GM21737 (cell line): ENCODE measurements around the gene PNPLA5.

ENCODE experiments used
- ATAC-seq: cut with Tn5 transposase; IDR thresholded peaks from one replicate; pipeline ENCODE4 v1.9.1; 2021; ENCODE audit warnings: mild to moderate bottlenecking, moderate library complexity; ENCODE audit not compliant: unreplicated experiment

Gene PNPLA5

GRCh38 chr22:43839781-43840180, 52.0 kb downstream of the PNPLA5 start:
- no peak for ATAC-seq

DNA sequence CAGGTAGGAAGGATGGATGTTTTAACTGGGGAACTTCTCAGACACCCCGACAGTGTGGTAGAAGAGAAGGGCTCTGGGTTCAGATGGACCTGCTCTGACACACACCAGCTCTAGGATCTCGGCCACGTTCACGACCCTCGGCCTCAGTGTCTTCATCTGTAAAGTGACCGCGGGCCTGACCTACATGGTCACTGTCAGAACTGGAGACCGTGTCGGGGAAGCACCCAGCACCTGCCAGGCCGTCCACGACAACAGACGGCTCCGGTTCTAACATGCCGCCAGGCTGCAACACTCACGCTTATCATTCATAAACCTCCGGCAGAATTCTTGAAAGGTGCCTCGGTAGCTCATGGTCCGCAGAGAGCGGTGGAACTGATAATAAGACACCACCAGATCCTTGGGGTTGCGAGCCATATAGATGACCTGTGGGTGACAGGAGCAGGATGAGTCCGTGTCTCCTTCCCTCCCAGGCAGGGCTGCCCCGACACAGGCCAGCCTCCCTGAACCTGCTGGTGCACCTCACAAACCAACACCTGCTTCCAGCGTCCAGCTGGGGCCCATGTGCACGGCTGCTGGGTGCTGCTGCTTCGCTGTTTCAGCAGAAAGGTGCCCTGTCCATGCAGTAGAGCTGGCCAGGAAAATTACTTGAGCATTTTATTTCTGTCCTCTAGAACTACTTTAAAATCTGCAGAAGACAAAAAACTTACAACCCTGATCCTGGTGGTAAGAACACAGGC, 53.1 kb downstream of the PNPLA5 start:
- ATAC-seq: no peak

DNA sequence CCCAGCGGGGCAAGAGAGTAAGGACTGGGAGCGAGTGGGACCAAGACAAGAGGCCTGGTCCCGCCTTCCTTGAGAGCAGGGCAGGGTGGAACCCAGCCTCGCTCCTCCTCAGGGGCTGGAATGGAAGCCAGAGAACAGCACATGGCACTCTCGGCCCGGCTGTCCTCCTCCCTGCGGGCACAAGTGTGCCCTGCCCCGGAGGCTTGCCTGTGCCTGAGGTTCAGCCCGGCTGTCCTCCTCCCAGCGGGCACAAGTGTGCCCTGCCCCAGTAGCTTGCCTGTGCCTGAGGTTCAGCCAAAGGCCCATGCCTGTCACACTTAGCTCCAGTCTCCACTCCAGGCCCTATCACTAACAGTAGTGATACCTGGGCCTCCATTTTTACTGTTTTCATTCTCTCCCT, 53.7 kb downstream of the PNPLA5 start:
- no peak for ATAC-seq

DNA sequence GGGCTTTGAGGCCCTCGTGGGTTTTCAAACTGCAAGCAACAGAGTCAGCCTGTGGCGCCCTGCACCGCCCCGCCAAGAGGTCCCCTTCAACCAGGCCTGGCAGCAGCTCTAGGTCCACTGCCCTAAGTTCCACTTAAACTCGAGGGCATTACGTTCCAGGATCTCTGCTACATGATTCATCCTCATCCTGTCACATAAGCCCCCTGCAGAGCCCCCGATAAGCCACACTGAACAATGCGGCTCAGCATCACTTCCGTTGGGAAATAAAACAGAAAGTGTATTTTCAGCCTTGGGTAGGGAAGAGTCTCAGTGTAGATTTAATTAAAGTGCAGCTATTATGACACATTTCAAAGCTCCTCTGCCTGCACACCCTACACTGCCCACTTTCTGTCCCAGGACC, 54.1 kb downstream of the PNPLA5 start:
- no peak for ATAC-seq

- no peak for ATAC-seq
Measured at GRCh38 chr22:43835736-43836135, 56.1 kb downstream of the PNPLA5 start.

GRCh38 chr22:43835166-43835565, 56.6 kb downstream of the PNPLA5 start:
- ATAC-seq: no peak

DNA sequence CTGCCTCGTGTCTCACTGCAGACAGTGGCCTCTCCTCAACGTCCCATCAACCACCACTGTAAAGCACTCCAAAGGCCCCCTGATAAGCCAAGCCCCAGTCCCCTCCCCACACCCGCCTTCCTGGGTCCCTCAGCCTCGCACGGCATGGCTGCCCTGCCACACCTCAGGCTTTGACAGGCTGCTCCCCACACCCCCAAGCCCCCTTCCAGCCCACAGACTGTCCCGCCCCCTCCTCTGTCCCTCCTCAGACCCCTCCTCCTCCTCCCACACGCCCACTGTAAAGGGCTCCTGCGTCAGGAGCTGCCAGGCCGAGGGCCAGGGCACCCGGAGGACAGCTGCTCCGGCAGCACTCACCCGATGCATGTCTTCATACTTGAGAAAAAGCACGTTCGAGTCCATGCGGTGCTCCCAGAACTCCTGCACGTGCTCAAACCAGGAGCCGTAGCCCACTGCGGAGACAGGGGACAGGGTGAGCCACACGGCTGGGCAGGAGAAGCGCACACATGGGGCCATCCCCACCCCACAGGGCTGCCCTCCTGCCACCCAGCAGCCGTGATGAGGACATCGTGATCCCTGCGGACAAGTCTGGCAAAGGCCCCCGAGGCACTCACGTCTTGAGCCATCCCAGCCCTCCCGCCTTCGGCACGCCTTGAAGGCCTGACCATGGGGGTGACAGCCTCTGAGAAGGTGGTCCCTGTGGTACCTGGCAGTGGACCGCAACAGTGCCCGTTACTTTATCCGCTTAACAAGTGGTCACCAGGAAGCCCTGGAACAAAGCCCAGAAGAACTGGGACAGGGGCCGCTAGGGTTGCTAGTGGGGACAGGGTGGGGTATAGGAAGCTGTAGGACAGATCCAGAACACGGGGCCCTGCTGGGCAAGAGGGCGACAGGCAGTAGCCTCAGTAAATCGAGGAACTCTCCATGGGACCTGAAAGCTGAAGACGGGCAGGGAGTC, 58.2 kb downstream of the PNPLA5 start:
- ATAC-seq: no peak

DNA sequence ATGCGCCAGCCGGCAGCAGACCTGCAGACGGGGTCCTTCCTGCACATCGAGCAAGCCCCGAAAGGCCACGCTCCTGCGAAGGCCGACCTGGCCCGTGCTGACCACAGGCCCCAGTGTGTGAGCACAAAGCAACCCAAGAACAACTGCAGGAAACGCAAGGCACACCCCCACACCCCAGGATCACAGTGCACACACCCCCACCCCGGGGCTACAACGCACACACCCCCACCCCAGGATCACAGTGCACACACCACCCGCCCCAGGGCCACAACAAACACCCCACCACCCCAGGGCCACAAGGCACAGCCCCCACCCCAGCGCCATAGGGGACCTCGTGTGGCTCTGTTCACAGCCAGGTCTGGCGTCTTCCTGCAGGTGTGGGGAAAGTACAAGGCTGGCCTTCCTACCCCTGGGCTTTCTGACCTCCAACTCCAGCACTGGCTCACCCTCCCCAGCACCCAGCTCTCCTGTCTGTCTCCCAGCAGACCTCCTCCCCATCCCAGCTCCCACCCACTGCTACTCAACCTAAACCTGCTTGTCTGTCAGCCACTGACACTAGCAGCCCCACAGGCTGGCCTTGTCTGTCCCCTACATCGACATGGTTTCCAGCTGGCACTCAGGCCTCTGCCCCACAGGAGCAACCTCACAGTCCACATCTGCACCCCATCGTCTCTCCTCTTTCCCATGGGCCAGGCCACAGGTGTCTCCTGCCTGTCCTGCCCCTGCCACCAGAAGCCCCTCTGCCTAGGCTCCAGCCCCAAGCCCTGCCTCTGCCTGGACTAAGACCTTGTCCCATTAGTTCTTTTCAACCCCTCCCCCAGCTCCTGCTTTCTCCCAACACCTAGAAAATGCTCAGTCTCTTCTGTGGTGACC, 59.2 kb downstream of the PNPLA5 start:
- no peak for ATAC-seq

DNA sequence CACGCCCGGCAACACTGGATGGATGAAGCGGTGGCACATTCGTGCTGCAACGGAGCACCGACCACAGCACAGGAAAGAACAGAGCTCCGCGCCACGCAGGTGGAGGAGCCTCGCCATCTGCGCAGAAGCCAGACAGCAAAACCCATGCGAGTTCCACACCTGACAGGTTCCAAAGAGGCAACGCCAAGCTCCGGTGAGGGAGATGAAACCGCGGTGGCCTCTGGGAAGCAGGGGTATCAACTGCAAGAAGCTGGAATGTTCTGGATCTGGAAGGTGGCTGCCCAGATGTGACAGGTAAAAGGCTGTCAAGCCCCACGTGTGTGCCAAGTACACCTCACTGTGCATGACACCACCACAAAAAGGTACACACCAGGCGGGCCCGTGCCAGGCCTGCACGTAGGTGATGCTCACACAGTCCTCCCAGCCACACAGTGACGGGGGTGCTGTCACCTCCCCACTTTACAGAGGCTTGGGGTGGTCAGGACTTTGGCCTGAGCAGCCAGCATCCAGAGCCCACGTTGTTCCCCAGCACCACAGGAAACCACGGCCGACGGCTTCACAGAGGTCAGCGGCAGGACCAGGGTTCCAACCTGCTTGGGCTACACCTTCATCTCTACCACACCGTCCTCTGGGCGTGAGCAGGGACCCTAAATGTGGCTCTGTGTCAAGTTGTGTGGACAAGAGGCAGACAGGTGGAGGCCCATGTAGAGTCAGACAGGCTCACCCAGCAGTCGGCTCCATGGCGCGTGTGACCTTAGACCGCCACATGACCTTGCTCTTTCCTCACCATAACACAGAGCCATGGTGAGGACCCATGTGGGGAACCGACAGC, 60.0 kb downstream of the PNPLA5 start:
- no peak for ATAC-seq

DNA sequence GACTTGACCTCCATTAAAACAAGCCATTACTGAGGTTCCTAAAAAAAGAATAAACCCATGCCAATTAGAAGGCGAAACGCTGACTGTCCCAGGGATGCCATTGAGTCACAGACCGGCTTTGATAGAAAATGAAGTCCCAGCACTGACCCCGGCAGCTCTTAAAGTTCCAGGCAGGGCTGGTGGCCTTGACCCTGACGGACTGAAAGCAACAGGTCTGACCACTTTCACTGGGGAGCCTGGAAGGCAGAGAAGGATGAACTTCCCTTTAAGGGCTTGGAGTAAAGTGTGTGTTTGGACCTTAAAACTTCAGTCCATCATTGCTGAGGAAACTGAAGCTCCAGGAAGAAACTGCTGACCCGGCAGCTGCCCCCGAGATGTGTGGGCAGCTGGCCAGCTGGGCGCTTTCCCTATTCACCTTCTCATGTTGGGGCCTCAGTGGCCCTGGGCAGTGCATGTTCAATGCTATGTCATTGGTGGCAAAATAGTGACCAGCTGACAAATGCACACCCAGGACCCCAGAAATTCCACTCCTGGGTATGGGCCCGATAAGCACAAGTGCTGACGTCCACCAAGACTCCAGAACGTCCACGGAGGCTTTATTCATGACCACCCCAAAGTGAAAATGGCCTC, 60.8 kb downstream of the PNPLA5 start:
- no peak for ATAC-seq

DNA sequence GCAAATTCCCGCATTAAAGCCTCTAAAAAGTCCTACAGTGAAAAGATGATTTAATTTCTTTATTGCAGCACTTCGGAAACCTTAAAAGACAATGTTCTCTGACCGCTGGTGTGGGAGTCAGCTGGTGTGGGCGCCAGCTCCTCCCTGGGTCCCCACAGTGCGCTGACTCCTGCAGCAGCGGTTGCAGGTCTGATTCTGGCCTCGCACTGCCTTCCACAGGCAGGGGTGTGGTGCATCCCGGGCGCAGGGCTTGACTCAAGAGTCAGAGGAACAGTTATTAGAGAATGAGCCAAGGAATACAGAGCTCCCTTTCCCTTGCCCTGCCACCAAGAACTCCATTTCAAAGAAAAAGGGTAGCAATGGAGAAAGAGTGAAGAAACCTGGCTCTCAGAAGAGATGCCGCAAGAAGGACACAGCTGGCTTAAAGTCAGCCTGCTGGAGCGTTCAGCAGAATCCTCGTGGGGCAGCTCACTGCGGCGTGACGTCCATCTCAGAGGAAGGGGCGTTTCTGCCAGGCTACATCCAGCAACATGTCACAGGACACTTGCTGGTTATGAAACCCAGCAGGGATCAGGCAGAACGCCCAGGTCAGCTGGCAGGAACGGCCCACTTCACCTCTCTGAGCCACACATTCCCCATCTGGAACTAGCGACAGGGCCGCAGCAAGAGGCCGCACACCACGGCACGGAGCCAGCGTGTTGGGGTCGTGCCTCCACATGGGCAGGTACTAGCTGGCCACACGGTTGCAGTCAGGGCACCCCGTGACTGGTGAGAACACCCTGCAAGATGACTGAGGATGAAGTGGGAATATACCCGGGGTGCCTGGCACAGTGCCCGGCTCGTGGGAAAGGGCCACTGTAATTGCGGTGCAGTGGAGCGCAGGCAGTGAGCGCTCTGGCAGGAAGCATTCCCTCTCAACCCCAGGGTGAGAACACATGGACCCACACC, 61.6 kb downstream of the PNPLA5 start:
- no peak for ATAC-seq
